PC-9 (cell line): ENCODE data around the gene MUC16. TPM values are rescaled to one million over a fixed set of nuclear protein-coding genes. Genes with fewer than 3 reads are reported as not detected.
A peak's percentile ranks its signal among the peaks of the same experiment; 100 is the strongest.

ENCODE experiments used
- BruUV-seq: library from RNA; stranded (reverse); fragments of 400-500 nt; replicated peaks from 2 replicates; lab custom pipeline; 2021; lab: Mats Ljungman, UMichigan
- CTCF ChIA-PET: fragments of 300-600 bp; sonication (Branson Sonifier 250); formaldehyde crosslinking; loops from one replicate; lab custom pipeline; 2022; ENCODE audit warnings: antibody characterized with exemption; lab: Charles Lee
- POLR2A ChIA-PET: fragments of 300-600 bp; sonication (Branson Sonifier 250); formaldehyde crosslinking; loops from one replicate; lab custom pipeline; 2022; ENCODE audit warnings: antibody characterized with exemption; ENCODE audit not compliant: unreplicated experiment; lab: Charles Lee
- DNase-seq, 2 experiments: peaks; one replicate each; pipeline versions ENCODE4 v3.0.0 to v3.0.0-alpha.2; 2015 to 2022; ENCODE audit warnings: mixed read lengths in 1 of 2
- H2AFZ ChIP-seq: fragments of 200-600 bp; sonication (generic); 2 replicates; pipeline ENCODE4 v1.8.1; 2017; ENCODE audit warnings: antibody characterized with exemption
- H3F3A ChIP-seq: fragments of 200-600 bp; sonication (generic); 2 replicates; pipeline ENCODE4 v1.8.1; 2017; ENCODE audit warnings: antibody characterized with exemption, mild to moderate bottlenecking, low read depth; ENCODE audit not compliant: insufficient read depth
- H3K27ac ChIP-seq: fragments of 200-600 bp; sonication (generic); 2 replicates; pipeline ENCODE4 v1.6.1; 2016; ENCODE audit warnings: mixed run types
- H3K27me3 ChIP-seq: fragments of 200-600 bp; sonication (generic); 2 replicates; pipeline ENCODE4 v1.6.1; 2016; ENCODE audit warnings: low read depth, mixed run types; ENCODE audit not compliant: insufficient read depth
- H3K36me3 ChIP-seq: fragments of 200-600 bp; sonication (generic); 2 replicates; pipeline ENCODE4 v1.6.1; 2016; ENCODE audit warnings: low read depth, mixed run types
- H3K4me1 ChIP-seq: fragments of 200-600 bp; sonication (generic); replicated peaks from 2 replicates; pipeline ENCODE4 v1.6.1; 2016; ENCODE audit warnings: mixed run types; ENCODE audit not compliant: insufficient read depth
- H3K4me2 ChIP-seq: fragments of 200-600 bp; sonication (generic); 2 replicates; pipeline ENCODE4 v1.6.1; 2017; ENCODE audit warnings: mixed run types
- H3K4me3 ChIP-seq: fragments of 200-600 bp; sonication (generic); 2 replicates; pipeline ENCODE4 v1.6.1; 2016; ENCODE audit warnings: mixed run types
- H3K79me2 ChIP-seq: fragments of 200-600 bp; sonication (generic); 2 replicates; pipeline ENCODE4 v1.6.1; 2017; ENCODE audit warnings: low read depth, mixed run types
- H3K9me2 ChIP-seq: fragments of 200-600 bp; sonication (generic); 2 replicates; pipeline ENCODE4 v1.8.1; 2017; ENCODE audit warnings: mild to moderate bottlenecking; ENCODE audit not compliant: insufficient read depth
- H3K9me3 ChIP-seq: fragments of 200-600 bp; sonication (generic); 2 replicates; pipeline ENCODE4 v1.8.1; 2016; ENCODE audit warnings: low read depth; ENCODE audit not compliant: insufficient read depth
- H4K20me1 ChIP-seq: fragments of 200-600 bp; sonication (generic); 2 replicates; pipeline ENCODE4 v1.8.1; 2017; ENCODE audit not compliant: insufficient read depth
- EZH2 ChIP-seq: fragments of 200-600 bp; sonication (generic); IDR thresholded peaks from 2 replicates; pipeline ENCODE4 v1.8.0; 2017; ENCODE audit warnings: antibody characterized with exemption, low read depth
- intact Hi-C: fragments of 100-400 bp; cut with micrococcal nuclease; formaldehyde crosslinking; loops from one replicate; pipeline ENCODE4 v1.10.0; 2022; ENCODE audit not compliant: unreplicated experiment
- total RNA-seq: library from RNA; stranded (reverse); gene quantifications from 2 replicates; pipeline ENCODE4 v1.2.3, GENCODE V29; 2021
- TF ChIP-seq, protein P1 (sequence below): fragments of 200-600 bp; sonication (generic); conservative IDR thresholded peaks from 2 replicates; pipeline ENCODE4 v1.6.1; 2017; ENCODE audit warnings: mixed run types, antibody characterized with exemption, mild to moderate bottlenecking, moderate library complexity

The MUC16 gene
- total RNA-seq, 1 experiment from 2014 or later: 75.0 TPM

DNA sequence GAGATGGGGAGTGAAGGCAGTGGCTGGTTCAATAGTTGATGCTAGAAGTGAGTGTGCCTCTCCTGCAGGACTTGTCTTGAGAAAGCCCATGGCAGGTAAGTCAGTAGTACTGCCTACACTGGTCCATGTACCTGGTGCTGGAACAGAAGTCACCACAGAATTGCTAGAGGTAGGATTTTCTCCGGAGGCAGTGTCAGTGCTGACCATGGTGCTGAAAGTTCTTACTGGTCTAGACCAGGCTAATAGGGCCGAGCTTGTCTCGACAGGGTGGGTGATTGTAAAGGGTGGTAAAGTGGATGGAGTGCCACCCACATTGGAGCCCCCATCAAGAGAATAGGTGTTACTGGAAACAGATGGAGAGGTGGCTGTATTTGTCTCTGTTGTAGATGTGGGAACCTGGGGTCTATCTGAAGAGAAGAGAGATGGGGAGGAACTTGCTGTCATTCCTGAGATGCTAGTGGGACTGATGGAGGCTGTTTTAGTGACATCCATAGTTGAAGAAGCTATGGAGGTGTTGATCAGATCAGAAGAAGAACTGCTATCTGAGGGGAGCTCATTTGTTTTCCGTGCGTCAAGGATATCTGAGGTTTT lies 36.6 kb downstream of the MUC16 start:
- Histone ChIP-seq H3K4me3 (no peak overlapping the region), H3K4me1 (no peaks in the 10 kb centered on the region), H3K79me2 (no peaks in the 10 kb centered on the region), H2AFZ (no peak overlapping the region), H3K9me2 (no peaks in the 10 kb centered on the region), H3K27ac (no peak overlapping the region), H3K9me3 (no peaks in the 10 kb centered on the region; the same call in 1 of the 2 replicates), H3F3A (no peaks in the 10 kb centered on the region), H3K36me3 (0 out of 2 replicates have a peak, but pooled peaks cover 7% of the 10 kb centered on the region), H4K20me1 (no peaks in the 10 kb centered on the region), H3K4me2 (no peak overlapping the region), H3K27me3 (no peaks in the 10 kb centered on the region)
- peak in 1 of 2 experiments; percentile 31 for DNase-seq
- CTCF ChIA-PET: no interaction called here
- TF ChIP-seq, protein P1, sequence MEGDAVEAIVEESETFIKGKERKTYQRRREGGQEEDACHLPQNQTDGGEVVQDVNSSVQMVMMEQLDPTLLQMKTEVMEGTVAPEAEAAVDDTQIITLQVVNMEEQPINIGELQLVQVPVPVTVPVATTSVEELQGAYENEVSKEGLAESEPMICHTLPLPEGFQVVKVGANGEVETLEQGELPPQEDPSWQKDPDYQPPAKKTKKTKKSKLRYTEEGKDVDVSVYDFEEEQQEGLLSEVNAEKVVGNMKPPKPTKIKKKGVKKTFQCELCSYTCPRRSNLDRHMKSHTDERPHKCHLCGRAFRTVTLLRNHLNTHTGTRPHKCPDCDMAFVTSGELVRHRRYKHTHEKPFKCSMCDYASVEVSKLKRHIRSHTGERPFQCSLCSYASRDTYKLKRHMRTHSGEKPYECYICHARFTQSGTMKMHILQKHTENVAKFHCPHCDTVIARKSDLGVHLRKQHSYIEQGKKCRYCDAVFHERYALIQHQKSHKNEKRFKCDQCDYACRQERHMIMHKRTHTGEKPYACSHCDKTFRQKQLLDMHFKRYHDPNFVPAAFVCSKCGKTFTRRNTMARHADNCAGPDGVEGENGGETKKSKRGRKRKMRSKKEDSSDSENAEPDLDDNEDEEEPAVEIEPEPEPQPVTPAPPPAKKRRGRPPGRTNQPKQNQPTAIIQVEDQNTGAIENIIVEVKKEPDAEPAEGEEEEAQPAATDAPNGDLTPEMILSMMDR: no peak
- no peak for TF ChIP-seq EZH2
- POLR2A ChIA-PET: no interaction called here
- no TSS peak for BruUV-seq
- intact Hi-C loops: no loop called here

DNA sequence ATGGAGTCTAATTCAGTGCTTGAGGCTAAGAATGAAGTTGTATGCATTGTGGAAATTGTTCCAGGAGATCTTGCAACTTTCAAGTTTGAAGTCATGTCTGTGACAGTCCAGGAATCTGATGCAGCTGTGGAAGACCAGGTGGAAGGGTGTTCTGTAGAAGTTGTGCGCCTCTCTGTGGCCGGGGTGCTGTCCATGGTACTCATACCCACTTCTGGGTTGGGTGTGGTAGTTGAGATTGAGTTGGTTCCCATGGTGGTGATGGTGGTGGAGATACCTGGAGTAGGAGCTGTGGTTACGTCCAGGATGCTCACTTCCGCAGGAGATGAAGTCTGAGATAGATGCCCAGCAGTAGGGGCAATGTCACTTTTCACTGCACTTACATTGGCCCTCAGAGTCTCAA lies 44.3 kb downstream of the MUC16 start:
- H3K36me3 ChIP-seq: peaks cover 41% of the 10 kb centered on the region
- POLR2A ChIA-PET: interaction anchor here (0.5 kb wide), 1 partner anchor 84 kb away, joined by 3 read pairs; no protein-coding TSS in a partner anchor
- H2AFZ ChIP-seq: no peak overlapping the region
- no TSS peak for BruUV-seq
- H3K9me3 ChIP-seq: peaks cover 29% of the 10 kb centered on the region; the same call in 1 of the 2 replicates
- no peaks in the 10 kb centered on the region for H4K20me1 ChIP-seq
- H3K9me2 ChIP-seq: no peaks in the 10 kb centered on the region
- no peak overlapping the region for H3K4me3 ChIP-seq
- intact Hi-C loops: no loop called here
- TF ChIP-seq, protein P1: no peak
- no peak for TF ChIP-seq EZH2
- DNase-seq: peak in 1 of 2 experiments; percentile 24
- no peaks in the 10 kb centered on the region for H3K4me1 ChIP-seq
- no peaks in the 10 kb centered on the region for H3F3A ChIP-seq
- CTCF ChIA-PET: no interaction called here
- no peak overlapping the region for H3K4me2 ChIP-seq
- no peaks in the 10 kb centered on the region for H3K79me2 ChIP-seq
- H3K27me3 ChIP-seq: no peaks in the 10 kb centered on the region
- no peak overlapping the region for H3K27ac ChIP-seq

Other genes with a start within 250 kb of the MUC16 start
- 28.7 and 29.7 TPM in 2 replicates for gene ZNF558, start 178.1 kb downstream of the MUC16 start, total RNA-seq
- gene MBD3L1, start 178.0 kb downstream of the MUC16 start, total RNA-seq: not detected in 2 replicates
- not detected in 2 replicates for gene OR1M1, start 76.7 kb upstream of the MUC16 start, total RNA-seq
- not detected in 2 replicates for gene OR7G2, start 97.1 kb upstream of the MUC16 start, total RNA-seq
- not detected in 2 replicates for gene OR7G1, start 105.4 kb upstream of the MUC16 start, total RNA-seq
- gene OR7G3, start 116.5 kb upstream of the MUC16 start, total RNA-seq: not detected in 2 replicates
- 25.5 and 28.2 TPM in 2 replicates for gene ZNF317, start 130.0 kb upstream of the MUC16 start, total RNA-seq
- gene OR7D2, start 168.6 kb upstream of the MUC16 start, total RNA-seq: not detected in 2 replicates
- gene OR7D4, start 209.2 kb upstream of the MUC16 start, total RNA-seq: not detected in 2 replicates
- gene OR7E24, start 240.5 kb upstream of the MUC16 start, total RNA-seq: not detected in 2 replicates